ENCODE data around the gene SEMA3B. TPM values are rescaled to one million over a fixed set of nuclear protein-coding genes. Genes with fewer than 3 reads are reported as not detected.

SEMA3B gene
- total and polyA plus RNA-seq, 2 experiments from 2014 or later: 2.4 to 3.3 TPM

DNA sequence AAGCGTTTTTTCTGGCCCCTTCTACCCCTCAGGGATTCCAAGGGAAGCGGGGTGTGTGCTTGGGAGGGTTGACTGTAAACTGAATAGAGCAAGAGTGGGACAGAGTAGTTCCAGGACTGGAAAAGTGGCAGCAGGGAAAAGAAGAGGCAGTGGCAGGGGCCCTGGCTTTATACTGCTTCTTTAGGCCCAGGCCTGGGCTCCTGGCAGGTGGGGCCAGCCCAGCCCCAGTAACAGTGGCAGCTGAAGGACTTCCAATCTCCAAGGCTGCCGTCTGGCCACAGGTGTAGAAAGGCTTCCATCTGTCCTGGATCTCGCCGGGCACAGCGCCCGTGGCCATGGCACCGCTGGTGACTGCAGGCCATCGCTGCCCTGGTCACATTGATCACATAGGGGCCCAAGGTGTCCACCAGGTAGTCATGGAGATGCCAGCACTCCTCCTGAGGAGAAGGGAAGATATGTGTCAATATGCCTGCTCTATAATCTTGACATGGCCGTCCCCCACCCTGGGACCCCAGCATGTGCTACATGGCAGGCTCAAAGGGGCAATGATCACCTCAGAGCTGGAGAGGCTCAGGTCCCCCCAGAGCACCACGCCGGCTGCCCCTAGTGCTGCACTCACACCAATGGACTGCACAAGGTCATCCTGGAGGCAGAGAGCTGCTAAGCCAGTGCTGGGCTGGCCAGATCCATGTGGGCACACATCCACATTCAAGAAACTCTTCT is 24.3 kb downstream of the SEMA3B start (continued):
- TF ChIP-seq, protein P1, sequence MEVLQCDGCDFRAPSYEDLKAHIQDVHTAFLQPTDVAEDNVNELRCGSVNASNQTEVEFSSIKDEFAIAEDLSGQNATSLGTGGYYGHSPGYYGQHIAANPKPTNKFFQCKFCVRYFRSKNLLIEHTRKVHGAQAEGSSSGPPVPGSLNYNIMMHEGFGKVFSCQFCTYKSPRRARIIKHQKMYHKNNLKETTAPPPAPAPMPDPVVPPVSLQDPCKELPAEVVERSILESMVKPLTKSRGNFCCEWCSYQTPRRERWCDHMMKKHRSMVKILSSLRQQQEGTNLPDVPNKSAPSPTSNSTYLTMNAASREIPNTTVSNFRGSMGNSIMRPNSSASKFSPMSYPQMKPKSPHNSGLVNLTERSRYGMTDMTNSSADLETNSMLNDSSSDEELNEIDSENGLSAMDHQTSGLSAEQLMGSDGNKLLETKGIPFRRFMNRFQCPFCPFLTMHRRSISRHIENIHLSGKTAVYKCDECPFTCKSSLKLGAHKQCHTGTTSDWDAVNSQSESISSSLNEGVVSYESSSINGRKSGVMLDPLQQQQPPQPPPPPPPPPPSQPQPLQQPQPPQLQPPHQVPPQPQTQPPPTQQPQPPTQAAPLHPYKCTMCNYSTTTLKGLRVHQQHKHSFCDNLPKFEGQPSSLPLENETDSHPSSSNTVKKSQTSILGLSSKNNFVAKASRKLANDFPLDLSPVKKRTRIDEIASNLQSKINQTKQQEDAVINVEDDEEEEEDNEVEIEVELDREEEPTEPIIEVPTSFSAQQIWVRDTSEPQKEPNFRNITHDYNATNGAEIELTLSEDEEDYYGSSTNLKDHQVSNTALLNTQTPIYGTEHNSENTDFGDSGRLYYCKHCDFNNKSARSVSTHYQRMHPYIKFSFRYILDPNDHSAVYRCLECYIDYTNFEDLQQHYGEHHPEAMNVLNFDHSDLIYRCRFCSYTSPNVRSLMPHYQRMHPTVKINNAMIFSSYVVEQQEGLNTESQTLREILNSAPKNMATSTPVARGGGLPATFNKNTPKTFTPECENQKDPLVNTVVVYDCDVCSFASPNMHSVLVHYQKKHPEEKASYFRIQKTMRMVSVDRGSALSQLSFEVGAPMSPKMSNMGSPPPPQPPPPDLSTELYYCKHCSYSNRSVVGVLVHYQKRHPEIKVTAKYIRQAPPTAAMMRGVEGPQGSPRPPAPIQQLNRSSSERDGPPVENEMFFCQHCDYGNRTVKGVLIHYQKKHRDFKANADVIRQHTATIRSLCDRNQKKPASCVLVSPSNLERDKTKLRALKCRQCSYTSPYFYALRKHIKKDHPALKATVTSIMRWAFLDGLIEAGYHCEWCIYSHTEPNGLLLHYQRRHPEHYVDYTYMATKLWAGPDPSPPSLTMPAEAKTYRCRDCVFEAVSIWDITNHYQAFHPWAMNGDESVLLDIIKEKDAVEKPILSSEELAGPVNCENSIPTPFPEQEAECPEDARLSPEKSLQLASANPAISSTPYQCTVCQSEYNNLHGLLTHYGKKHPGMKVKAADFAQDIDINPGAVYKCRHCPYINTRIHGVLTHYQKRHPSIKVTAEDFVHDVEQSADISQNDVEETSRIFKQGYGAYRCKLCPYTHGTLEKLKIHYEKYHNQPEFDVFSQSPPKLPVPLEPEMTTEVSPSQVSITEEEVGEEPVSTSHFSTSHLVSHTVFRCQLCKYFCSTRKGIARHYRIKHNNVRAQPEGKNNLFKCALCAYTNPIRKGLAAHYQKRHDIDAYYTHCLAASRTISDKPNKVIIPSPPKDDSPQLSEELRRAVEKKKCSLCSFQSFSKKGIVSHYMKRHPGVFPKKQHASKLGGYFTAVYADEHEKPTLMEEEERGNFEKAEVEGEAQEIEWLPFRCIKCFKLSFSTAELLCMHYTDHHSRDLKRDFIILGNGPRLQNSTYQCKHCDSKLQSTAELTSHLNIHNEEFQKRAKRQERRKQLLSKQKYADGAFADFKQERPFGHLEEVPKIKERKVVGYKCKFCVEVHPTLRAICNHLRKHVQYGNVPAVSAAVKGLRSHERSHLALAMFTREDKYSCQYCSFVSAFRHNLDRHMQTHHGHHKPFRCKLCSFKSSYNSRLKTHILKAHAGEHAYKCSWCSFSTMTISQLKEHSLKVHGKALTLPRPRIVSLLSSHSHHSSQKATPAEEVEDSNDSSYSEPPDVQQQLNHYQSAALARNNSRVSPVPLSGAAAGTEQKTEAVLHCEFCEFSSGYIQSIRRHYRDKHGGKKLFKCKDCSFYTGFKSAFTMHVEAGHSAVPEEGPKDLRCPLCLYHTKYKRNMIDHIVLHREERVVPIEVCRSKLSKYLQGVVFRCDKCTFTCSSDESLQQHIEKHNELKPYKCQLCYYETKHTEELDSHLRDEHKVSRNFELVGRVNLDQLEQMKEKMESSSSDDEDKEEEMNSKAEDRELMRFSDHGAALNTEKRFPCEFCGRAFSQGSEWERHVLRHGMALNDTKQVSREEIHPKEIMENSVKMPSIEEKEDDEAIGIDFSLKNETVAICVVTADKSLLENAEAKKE (CRISPR knock-in tag; IDR thresholded peaks at IDR 0.05): no peak

DNA sequence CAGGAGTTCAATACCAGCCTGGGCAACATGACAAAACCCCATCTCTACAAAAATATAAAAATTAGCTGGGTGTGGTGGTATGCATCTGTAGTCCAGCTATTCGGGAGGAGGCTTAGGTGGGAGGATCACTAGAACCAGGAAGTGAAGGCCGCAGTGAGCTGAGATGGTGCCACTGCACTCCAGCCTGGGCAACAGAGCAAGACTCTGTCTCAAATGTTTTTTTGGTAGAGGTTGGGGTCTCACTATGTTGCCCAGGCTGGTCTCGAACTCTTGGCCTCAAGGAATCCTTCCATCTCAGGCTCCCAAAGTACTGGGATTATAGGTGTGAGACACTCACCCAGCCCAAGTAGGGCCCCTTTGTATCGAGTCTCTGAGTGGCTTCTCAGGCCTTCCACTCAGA is 25.1 kb downstream of the SEMA3B start:
- no peak overlapping the region for H3K4me3 Mint-ChIP-seq
- ATAC-seq: no peak
- TF ChIP-seq EZH2 (IDR thresholded peaks at IDR 0.05; ENCODE audit: low read depth, unreplicated experiment) (no peak), ZNF114 (CRISPR knock-in tag; IDR thresholded peaks at IDR 0.05) (no peak), STAT1 (IDR thresholded peaks at IDR 0.05; ENCODE audit: unreplicated experiment) (no peak), ZNF331 (CRISPR knock-in tag; IDR thresholded peaks at IDR 0.05; ENCODE audit: low read depth) (no peak), EZH2phosphoT487 (IDR thresholded peaks at IDR 0.05; ENCODE audit: unreplicated experiment) (no peak)
- TF ChIP-seq, protein P1 (CRISPR knock-in tag; IDR thresholded peaks at IDR 0.05): no peak

More for the DNA sequence above, 25.1 kb downstream of the SEMA3B start:
- no peaks in the 10 kb centered on the region for H3K27me3 ChIP-seq (ENCODE audit: insufficient read depth)
- Mint-ChIP-seq H3K27me3 (ENCODE audit: insufficient read depth, low read depth, poor library complexity) (peaks cover 12% of the 10 kb centered on the region), H3K36me3 (ENCODE audit: low read depth) (peaks cover 23% of the 10 kb centered on the region), H3K9me3 (no peaks in the 10 kb centered on the region), H3K4me1 (peaks cover 14% of the 10 kb centered on the region), H3K27ac (no peak overlapping the region)
- no peak overlapping the region for H3K4me3 ChIP-seq
- no peak for DNase-seq (ENCODE audit: low spot score)
- peaks cover 17% of the 10 kb centered on the region for H3K79me2 ChIP-seq (replicated peaks; ENCODE audit: insufficient read depth)
- 0 out of 2 replicates have a peak, but pooled peaks cover 3% of the 10 kb centered on the region for H3F3A ChIP-seq (replicated peaks; ENCODE audit: low read depth)
- no peaks in the 10 kb centered on the region for H3K9me2 ChIP-seq (ENCODE audit: insufficient read depth)
- peaks cover 11% of the 10 kb centered on the region for H3K4me1 ChIP-seq (ENCODE audit: insufficient read depth)
- no peaks in the 10 kb centered on the region; the same call in 1 of the 2 replicates for H3K36me3 ChIP-seq (ENCODE audit: insufficient read depth)
- H4K20me1 ChIP-seq (replicated peaks; ENCODE audit: insufficient read depth): no peaks in the 10 kb centered on the region
- no peak overlapping the region for H3K27ac ChIP-seq (ENCODE audit: low read depth)
- no peak overlapping the region for H3K4me2 ChIP-seq
- no peak overlapping the region for H2AFZ ChIP-seq
